HFFc6 (cell line): ENCODE results near the gene SNX15. TPM values are rescaled to one million over a fixed set of nuclear protein-coding genes. Genes with fewer than 3 reads are reported as not detected.
A peak's percentile ranks its signal among the peaks of the same experiment; 100 is the strongest.

Experiments
- DNase-seq: peaks from one replicate; pipeline ENCODE4 v3.0.0-alpha.2; 2018
- H3K27ac Mint-ChIP-seq: 2 replicates; pipeline ENCODE4 v1.8.0; 2020; ENCODE audit warnings: mild to moderate bottlenecking, mixed read lengths
- H3K27me3 Mint-ChIP-seq: 2 replicates; pipeline ENCODE4 v1.8.0; 2021; ENCODE audit warnings: mild to moderate bottlenecking, moderate library complexity, mixed read lengths; ENCODE audit not compliant: insufficient read depth
- H3K36me3 Mint-ChIP-seq: 2 replicates; pipeline ENCODE4 v1.8.0; 2021; ENCODE audit warnings: low read depth, mixed read lengths
- H3K4me1 Mint-ChIP-seq: 2 replicates; pipeline ENCODE4 v1.8.0; 2020; ENCODE audit warnings: low read depth, mixed read lengths
- H3K4me3 Mint-ChIP-seq: 2 replicates; pipeline ENCODE4 v1.8.0; 2020; ENCODE audit warnings: mild to moderate bottlenecking, moderate library complexity, mixed read lengths
- H3K9me3 Mint-ChIP-seq: 2 replicates; pipeline ENCODE4 v1.8.0; 2020; ENCODE audit warnings: mild to moderate bottlenecking, mixed read lengths
- CTCF ChIP-seq: fragments of 200-600 bp; sonication (generic); IDR thresholded peaks from 2 replicates; pipeline ENCODE4 v1.5.0; 2021; ENCODE audit warnings: antibody characterized with exemption, mild to moderate bottlenecking
- total RNA-seq, 6 experiments: library from RNA; stranded (reverse); fragmentation: NEBNext Ultra II Directional; extraction: Animal tissue kit (Norgen Biotek cat#: 25700); gene quantifications; 2 replicates in 1 of 6; 3 replicates in 5 of 6; pipeline ENCODE4 v1.2.3, GENCODE V29; 2021

The SNX15 gene
- total RNA-seq, 6 experiments from 2014 or later = 18.7 to 26.6 (median 25.0) TPM

DNA sequence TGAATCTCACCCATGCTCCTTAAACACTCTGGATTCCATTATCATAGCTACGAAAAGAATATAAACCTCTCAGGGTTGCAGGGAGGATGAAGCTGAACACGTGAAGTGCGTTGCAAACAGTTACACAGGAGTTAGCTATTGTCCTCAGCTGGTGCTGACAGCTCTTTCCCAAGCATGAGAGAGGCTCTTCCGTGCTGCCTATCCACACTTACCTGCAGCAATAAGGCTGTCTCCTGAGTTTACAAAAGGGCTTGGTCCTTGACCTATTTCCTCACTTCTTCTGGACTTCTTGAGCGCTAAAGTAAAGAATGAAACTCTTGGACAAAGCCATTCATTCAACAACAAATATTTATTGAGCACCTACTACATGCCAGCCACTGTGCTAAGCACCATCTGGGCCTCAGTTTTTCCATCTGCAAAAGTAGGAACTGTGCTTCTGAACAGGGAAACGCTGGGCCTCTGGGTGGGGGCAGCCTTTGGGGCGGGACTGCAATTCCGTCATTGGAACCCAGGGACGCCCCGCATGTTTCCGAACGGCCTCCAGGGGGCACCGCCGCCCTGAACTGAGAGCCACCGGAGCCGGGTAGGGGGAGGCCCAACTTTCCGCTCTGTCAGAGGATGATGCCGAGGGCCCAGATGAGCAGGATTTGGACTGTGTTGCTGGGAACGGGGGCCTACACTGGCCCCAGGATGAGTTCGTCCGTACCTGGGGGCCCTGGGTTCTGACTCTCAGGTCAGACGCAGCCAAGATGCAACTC, 13.9 kb upstream of the SNX15 start:
- Mint-ChIP-seq H3K4me1 (peaks cover 18% of the 10 kb centered on the region), H3K27ac (peak overlapping the region; percentile 98), H3K4me3 (peak overlapping the region; percentile 93), H3K9me3 (no peaks in the 10 kb centered on the region), H3K27me3 (peaks cover 8% of the 10 kb centered on the region), H3K36me3 (peaks cover 10% of the 10 kb centered on the region)
- DNase-seq = peak; percentile 80
- peak; percentile 79 for TF ChIP-seq CTCF

- peaks cover 10% of the 10 kb centered on the region for H3K36me3 Mint-ChIP-seq
- peak within 1 kb of the TSS; percentile 98 for H3K27ac Mint-ChIP-seq
- peak within 1 kb of the TSS; percentile 93 for H3K4me3 Mint-ChIP-seq
- H3K9me3 Mint-ChIP-seq = no peaks in the 10 kb centered on the region
- peak; percentile 80 for DNase-seq
- peaks cover 8% of the 10 kb centered on the region for H3K27me3 Mint-ChIP-seq
- peaks cover 18% of the 10 kb centered on the region for H3K4me1 Mint-ChIP-seq
- peak; percentile 88 for TF ChIP-seq CTCF
Measured at GRCh38 chr11:65013888-65014725, 13.1 kb upstream of the SNX15 start, which contains the start of gene ARL2. TSS of gene ARL2 (plus strand) at chr11:65014160. CDS start at chr11:65014208, 48 bp downstream.

- H3K4me1 Mint-ChIP-seq = peaks cover 18% of the 10 kb centered on the region
- no peak for TF ChIP-seq CTCF
- peaks cover 10% of the 10 kb centered on the region for H3K36me3 Mint-ChIP-seq
- no peaks in the 10 kb centered on the region for H3K9me3 Mint-ChIP-seq
- DNase-seq = no peak
- H3K4me3 Mint-ChIP-seq = peak overlapping the region; percentile 86
- H3K27ac Mint-ChIP-seq = peak overlapping the region; percentile 83
- peaks cover 8% of the 10 kb centered on the region for H3K27me3 Mint-ChIP-seq
Measured at GRCh38 chr11:65014726-65015227, 12.5 kb upstream of the SNX15 start.

DNA sequence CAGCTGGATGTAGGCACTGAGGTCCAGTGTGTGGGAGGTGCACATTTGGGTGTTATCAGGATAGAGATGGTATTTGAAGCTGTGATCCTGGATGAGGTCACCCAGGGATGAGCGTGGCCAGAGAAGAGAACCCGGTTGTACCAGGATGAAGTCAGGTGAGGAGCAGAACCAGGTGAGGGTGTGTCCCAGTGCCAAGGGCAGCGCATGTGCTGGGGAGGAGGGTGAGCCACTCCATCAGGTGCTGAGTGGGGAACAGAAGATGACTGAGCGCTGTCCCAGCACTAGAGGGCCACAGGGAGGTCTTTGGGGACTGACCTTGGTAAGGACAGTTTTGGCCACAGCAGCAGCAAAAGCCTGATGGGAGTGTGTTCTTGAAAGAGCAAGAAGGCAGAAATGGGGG, 10.5 kb upstream of the SNX15 start:
- H3K27ac Mint-ChIP-seq = peak overlapping the region; percentile 8; the same call in 1 of the 2 replicates
- no peak overlapping the region for H3K4me3 Mint-ChIP-seq
- H3K9me3 Mint-ChIP-seq = no peaks in the 10 kb centered on the region
- no peak for DNase-seq
- peaks cover 8% of the 10 kb centered on the region for H3K27me3 Mint-ChIP-seq
- no peak for TF ChIP-seq CTCF
- peaks cover 10% of the 10 kb centered on the region for H3K36me3 Mint-ChIP-seq
- H3K4me1 Mint-ChIP-seq = peaks cover 18% of the 10 kb centered on the region

DNA sequence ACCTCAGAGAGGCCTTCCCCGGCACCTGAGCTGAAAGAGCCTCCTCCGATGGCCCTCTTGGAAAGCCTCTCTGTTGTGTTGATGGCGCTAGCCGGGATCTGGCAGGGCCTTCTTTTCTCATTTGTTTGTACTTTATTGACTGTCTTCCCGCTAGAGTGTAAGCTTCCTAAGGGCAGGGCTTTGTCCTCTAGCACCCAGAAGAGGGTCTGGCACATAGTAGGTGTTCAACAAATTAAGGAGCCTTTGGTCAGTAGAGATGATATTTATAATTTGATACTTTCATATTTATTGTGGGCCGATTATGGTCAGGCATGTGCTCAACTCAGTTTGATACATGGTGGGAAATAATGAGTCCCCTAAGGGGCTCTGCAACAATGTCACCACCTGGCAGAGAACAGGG, 9.3 kb upstream of the SNX15 start:
- no peak overlapping the region for H3K27ac Mint-ChIP-seq
- no peak for TF ChIP-seq CTCF
- H3K4me1 Mint-ChIP-seq = peaks cover 15% of the 10 kb centered on the region
- peaks cover 10% of the 10 kb centered on the region for H3K36me3 Mint-ChIP-seq
- DNase-seq = no peak
- H3K4me3 Mint-ChIP-seq = no peak overlapping the region
- H3K27me3 Mint-ChIP-seq = peaks cover 6% of the 10 kb centered on the region
- no peaks in the 10 kb centered on the region for H3K9me3 Mint-ChIP-seq
